Uterus (tissue), 2 donors: ENCODE results near the gene KRT28.

ENCODE experiments used
- CTCF ChIP-seq, 4 experiments: fragments of 200-600 bp in 2 of 4; fragments of 450-650 bp in 2 of 4; sonication (generic) in 2 of 4; IDR thresholded peaks; one replicate each; pipeline ENCODE4 v1.5.1; 2016 to 2019; ENCODE audit warnings: antibody characterized with exemption in 4 of 4, mild to moderate bottlenecking in 2 of 4, moderate library complexity in 1 of 4
- POLR2A ChIP-seq, 2 donors: fragments of 450-650 bp; IDR thresholded peaks; one replicate each; pipeline ENCODE4 v1.6.1; 2016; ENCODE audit warnings: antibody characterized with exemption in 2 of 2, mild to moderate bottlenecking in 1 of 2, moderate library complexity in 1 of 2

- TF ChIP-seq CTCF (IDR thresholded peaks at IDR 0.05) (no peak), POLR2A (IDR thresholded peaks at IDR 0.05) (no peak)
These were observed 39.4 kb upstream of the KRT28 start for GRCh38 chr17:40839194-40839593.
